Endodermal cell (in vitro differentiated cells): ENCODE measurements around the gene GFOD1. TPM values are rescaled to one million over a fixed set of nuclear protein-coding genes. Genes with fewer than 3 reads are reported as not detected.

ENCODE experiments used
- DNase-seq: peaks from one replicate; pipeline ENCODE4 v3.0.0-alpha.2; 2017
- H3K27ac ChIP-seq: 2 replicates; pipeline ENCODE4 v1.5.1; 2013; ENCODE audit warnings: mild to moderate bottlenecking, low read depth, low read length, moderate library complexity
- H3K27me3 ChIP-seq: 2 replicates; pipeline ENCODE4 v1.6.1; 2013; ENCODE audit warnings: mild to moderate bottlenecking, low read length, moderate library complexity; ENCODE audit not compliant: insufficient read depth, control insufficient read depth, poor library complexity, severe bottlenecking
- H3K36me3 ChIP-seq: 2 replicates; pipeline ENCODE4 v1.7.0; 2013; ENCODE audit warnings: mild to moderate bottlenecking, low read length, moderate library complexity; ENCODE audit not compliant: control insufficient read depth, insufficient read depth
- H3K4me1 ChIP-seq: one replicate; pipeline ENCODE4 v1.7.0; 2013; ENCODE audit warnings: low read length; ENCODE audit not compliant: control insufficient read depth, insufficient read depth
- H3K4me3 ChIP-seq: 2 replicates; pipeline ENCODE4 v1.5.1; 2013; ENCODE audit warnings: mild to moderate bottlenecking, low read length, moderate library complexity
- H3K9ac ChIP-seq: 2 replicates; pipeline ENCODE4 v1.6.1; 2013; ENCODE audit warnings: mild to moderate bottlenecking, low read length, moderate library complexity; ENCODE audit not compliant: poor library complexity, severe bottlenecking; ENCODE audit errors: extremely low read depth
- H3K9me3 ChIP-seq: 2 replicates; pipeline ENCODE4 v1.6.1; 2013; ENCODE audit warnings: mild to moderate bottlenecking, low read length, moderate library complexity; ENCODE audit not compliant: control insufficient read depth
- H3K27ac Mint-ChIP-seq: 2 replicates; pipeline ENCODE4 v1.8.0; 2020; ENCODE audit warnings: mixed read lengths
- H3K27me3 Mint-ChIP-seq: 2 replicates; pipeline ENCODE4 v1.8.0; 2021; ENCODE audit warnings: mild to moderate bottlenecking, mixed read lengths; ENCODE audit not compliant: insufficient read depth
- H3K36me3 Mint-ChIP-seq: 2 replicates; pipeline ENCODE4 v1.8.0; 2020; ENCODE audit warnings: low read depth, mixed read lengths
- H3K4me1 Mint-ChIP-seq: 2 replicates; pipeline ENCODE4 v1.8.0; 2020; ENCODE audit warnings: mixed read lengths
- H3K4me3 Mint-ChIP-seq: 2 replicates; pipeline ENCODE4 v1.8.0; 2020; ENCODE audit warnings: mild to moderate bottlenecking, moderate library complexity, mixed read lengths
- H3K9me3 Mint-ChIP-seq: 2 replicates; pipeline ENCODE4 v1.8.0; 2020; ENCODE audit warnings: mild to moderate bottlenecking, mixed read lengths
- WGBS, 2 experiments: methylation state at CpG; one replicate each; pipeline versions ENCODE4 v1.1.5 to v1.1.7; 2013; ENCODE audit warnings: missing lambda C conversion rate in 2 of 2, mixed read lengths in 1 of 2; ENCODE audit not compliant: insufficient coverage in 1 of 2, insufficient read length in 1 of 2; 5-methylcytosine and 5-hydroxymethylcytosine counted together
- total RNA-seq, 2 donors: library from RNA; stranded (reverse); fragmentation: NEBNext Ultra II Directional in 1 of 2; extraction: Animal tissue kit (Norgen Biotek cat#: 25700) in 1 of 2; gene quantifications; 2 replicates in 1 of 2; 3 replicates in 1 of 2; pipeline ENCODE4 v1.2.1, GENCODE V29; 2021
- TF ChIP-seq, protein P1 (sequence below): fragments of 200-600 bp; sonication (generic); conservative IDR thresholded peaks from 2 replicates; pipeline ENCODE4 v1.5.0; 2021; ENCODE audit warnings: antibody characterized with exemption, mild to moderate bottlenecking

GFOD1 gene
- total RNA-seq, 2 donors from 2014 or later = 0.71 to 1.9 TPM

- Histone ChIP-seq H3K9ac (no peak overlapping the region), H3K4me1 (no peaks in the 10 kb centered on the region), H3K27me3 (no peaks in the 10 kb centered on the region), H3K9me3 (no peaks in the 10 kb centered on the region), H3K4me3 (no peak overlapping the region), H3K27ac (no peak overlapping the region), H3K36me3 (no peaks in the 10 kb centered on the region)
- H3K27me3 Mint-ChIP-seq = peaks cover 2% of the 10 kb centered on the region
- H3K36me3 Mint-ChIP-seq = no peaks in the 10 kb centered on the region
- peak; percentile 5 for DNase-seq
- H3K4me1 Mint-ChIP-seq = no peaks in the 10 kb centered on the region
- H3K4me3 Mint-ChIP-seq = no peak overlapping the region
- no peak overlapping the region for H3K27ac Mint-ChIP-seq
- TF ChIP-seq, protein P1, sequence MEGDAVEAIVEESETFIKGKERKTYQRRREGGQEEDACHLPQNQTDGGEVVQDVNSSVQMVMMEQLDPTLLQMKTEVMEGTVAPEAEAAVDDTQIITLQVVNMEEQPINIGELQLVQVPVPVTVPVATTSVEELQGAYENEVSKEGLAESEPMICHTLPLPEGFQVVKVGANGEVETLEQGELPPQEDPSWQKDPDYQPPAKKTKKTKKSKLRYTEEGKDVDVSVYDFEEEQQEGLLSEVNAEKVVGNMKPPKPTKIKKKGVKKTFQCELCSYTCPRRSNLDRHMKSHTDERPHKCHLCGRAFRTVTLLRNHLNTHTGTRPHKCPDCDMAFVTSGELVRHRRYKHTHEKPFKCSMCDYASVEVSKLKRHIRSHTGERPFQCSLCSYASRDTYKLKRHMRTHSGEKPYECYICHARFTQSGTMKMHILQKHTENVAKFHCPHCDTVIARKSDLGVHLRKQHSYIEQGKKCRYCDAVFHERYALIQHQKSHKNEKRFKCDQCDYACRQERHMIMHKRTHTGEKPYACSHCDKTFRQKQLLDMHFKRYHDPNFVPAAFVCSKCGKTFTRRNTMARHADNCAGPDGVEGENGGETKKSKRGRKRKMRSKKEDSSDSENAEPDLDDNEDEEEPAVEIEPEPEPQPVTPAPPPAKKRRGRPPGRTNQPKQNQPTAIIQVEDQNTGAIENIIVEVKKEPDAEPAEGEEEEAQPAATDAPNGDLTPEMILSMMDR = no peak
- WGBS, 2 experiments = 87 to 89% methylated on average over 2 to 3 of the region's 3 CpGs
- H3K9me3 Mint-ChIP-seq = no peaks in the 10 kb centered on the region
These were observed 50.0 kb downstream of the GFOD1 start for GRCh38 chr6:13437218-13437996.

DNA sequence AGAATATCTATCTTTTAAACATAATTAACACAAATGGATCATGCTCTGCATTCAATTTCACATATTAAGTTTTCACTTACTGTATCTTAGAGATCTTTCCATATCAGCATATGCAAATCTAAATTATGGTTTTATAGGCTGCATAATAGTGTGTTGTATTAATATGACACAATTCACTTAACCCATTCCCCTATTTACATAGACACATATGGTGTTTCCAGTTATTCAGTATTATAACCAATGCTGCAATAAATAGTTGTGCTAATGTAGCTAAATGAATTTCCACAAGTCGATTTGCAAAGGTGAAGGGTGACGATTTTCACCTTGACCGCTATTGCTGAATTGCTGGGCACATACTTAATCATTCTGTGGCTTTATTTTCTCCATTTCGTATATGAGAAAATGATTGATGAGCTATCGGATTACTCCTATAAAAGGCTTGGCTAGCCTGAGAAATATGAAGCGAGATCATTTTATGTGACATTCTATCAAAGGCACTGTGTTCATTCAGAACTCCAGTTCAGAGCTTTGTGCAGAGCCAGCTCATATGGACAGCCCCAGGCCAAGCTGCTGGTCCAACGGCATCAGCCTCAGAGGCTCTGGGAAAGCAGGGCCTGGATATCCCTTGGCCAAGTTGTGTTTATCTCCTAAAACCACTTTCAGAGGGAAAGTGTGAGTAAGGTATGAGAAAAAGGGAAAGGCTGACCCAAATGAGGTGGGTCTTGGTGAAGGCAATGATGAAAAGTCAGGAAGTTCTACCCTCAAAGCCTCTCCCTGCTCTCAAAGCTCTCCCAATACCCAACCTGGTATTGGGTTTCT, 50.8 kb downstream of the GFOD1 start:
- DNase-seq = peak; percentile 15
- no peak overlapping the region for H3K27ac Mint-ChIP-seq
- no peaks in the 10 kb centered on the region for H3K27me3 Mint-ChIP-seq
- H3K4me1 Mint-ChIP-seq = no peaks in the 10 kb centered on the region
- Histone ChIP-seq H3K9me3 (no peaks in the 10 kb centered on the region), H3K9ac (no peak overlapping the region), H3K4me3 (no peak overlapping the region), H3K27me3 (no peaks in the 10 kb centered on the region), H3K27ac (no peak overlapping the region), H3K36me3 (no peaks in the 10 kb centered on the region), H3K4me1 (no peaks in the 10 kb centered on the region)
- H3K36me3 Mint-ChIP-seq = no peaks in the 10 kb centered on the region
- 93 to 97% methylated on average over 7 of the region's 7 CpGs for WGBS, 2 experiments
- no peaks in the 10 kb centered on the region for H3K9me3 Mint-ChIP-seq
- H3K4me3 Mint-ChIP-seq = no peak overlapping the region
- TF ChIP-seq, protein P1 = no peak

- Histone ChIP-seq H3K27ac (no peak overlapping the region), H3K4me1 (no peaks in the 10 kb centered on the region), H3K36me3 (no peaks in the 10 kb centered on the region), H3K4me3 (no peak overlapping the region), H3K27me3 (no peaks in the 10 kb centered on the region), H3K9me3 (no peaks in the 10 kb centered on the region), H3K9ac (no peak overlapping the region)
- Mint-ChIP-seq H3K27me3 (no peaks in the 10 kb centered on the region), H3K36me3 (no peaks in the 10 kb centered on the region), H3K9me3 (no peaks in the 10 kb centered on the region), H3K4me3 (no peak overlapping the region), H3K27ac (no peak overlapping the region), H3K4me1 (no peaks in the 10 kb centered on the region)
- TF ChIP-seq, protein P1 = no peak
- WGBS, 2 experiments = 67 to 68% methylated on average over 3 to 4 of the region's 4 CpGs
- DNase-seq = peak; percentile 12
These were observed 51.7 kb downstream of the GFOD1 start for GRCh38 chr6:13435477-13436246.
